Testis (tissue), 2 donors: ENCODE data around the gene SARS1.

Experiments
- POLR2A ChIP-seq: fragments of 450-650 bp; IDR thresholded peaks from one replicate; pipeline ENCODE4 v1.6.1; 2017; ENCODE audit warnings: antibody characterized with exemption, mild to moderate bottlenecking, moderate library complexity
- TF ChIP-seq, protein P1 (sequence below), 3 experiments: fragments of 450-650 bp in 2 of 3; fragments of 200-600 bp in 1 of 3; sonication (generic) in 1 of 3; IDR thresholded peaks; one replicate each; pipeline ENCODE4 v1.5.1; 2016 to 2019; ENCODE audit warnings: antibody characterized with exemption in 3 of 3, mild to moderate bottlenecking in 2 of 3, moderate library complexity in 1 of 3

- TF ChIP-seq, protein P1, sequence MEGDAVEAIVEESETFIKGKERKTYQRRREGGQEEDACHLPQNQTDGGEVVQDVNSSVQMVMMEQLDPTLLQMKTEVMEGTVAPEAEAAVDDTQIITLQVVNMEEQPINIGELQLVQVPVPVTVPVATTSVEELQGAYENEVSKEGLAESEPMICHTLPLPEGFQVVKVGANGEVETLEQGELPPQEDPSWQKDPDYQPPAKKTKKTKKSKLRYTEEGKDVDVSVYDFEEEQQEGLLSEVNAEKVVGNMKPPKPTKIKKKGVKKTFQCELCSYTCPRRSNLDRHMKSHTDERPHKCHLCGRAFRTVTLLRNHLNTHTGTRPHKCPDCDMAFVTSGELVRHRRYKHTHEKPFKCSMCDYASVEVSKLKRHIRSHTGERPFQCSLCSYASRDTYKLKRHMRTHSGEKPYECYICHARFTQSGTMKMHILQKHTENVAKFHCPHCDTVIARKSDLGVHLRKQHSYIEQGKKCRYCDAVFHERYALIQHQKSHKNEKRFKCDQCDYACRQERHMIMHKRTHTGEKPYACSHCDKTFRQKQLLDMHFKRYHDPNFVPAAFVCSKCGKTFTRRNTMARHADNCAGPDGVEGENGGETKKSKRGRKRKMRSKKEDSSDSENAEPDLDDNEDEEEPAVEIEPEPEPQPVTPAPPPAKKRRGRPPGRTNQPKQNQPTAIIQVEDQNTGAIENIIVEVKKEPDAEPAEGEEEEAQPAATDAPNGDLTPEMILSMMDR (IDR thresholded peaks at IDR 0.05), result no peak
- TF ChIP-seq POLR2A, result no peak
Measured at GRCh38 chr1:109214695-109215623, 1.2 kb downstream of the SARS1 start.
